K562 (cell line): ENCODE measurements around the gene SERBP1.

ENCODE experiments used
- CEBPB ChIP-seq: fragments of 450-650 bp; IDR thresholded peaks from 2 replicates; pipeline ENCODE4 v1.6.1; 2016; ENCODE audit warnings: missing genetic modification characterization, missing compliant biosample characterization
- CTCF ChIP-seq, 3 experiments: IDR thresholded peaks in 2 of 3; conservative IDR thresholded peaks in 1 of 3; 2 replicates each; pipeline ENCODE4 v1.5.1; 2011 to 2012; ENCODE audit warnings: low read length in 3 of 3, mild to moderate bottlenecking in 3 of 3, control low read depth in 2 of 3, improper control_type of control experiment in 1 of 3, inconsistent platforms in 1 of 3, low read depth in 1 of 3, mixed read lengths in 1 of 3, moderate library complexity in 1 of 3; ENCODE audit not compliant: insufficient read depth in 2 of 3
- FOSL1 ChIP-seq: fragments of 200-800 bp; sonication (Bioruptor generic); conservative IDR thresholded peaks from 2 replicates; pipeline ENCODE4 v1.6.1; 2016; ENCODE audit warnings: missing genetic modification characterization, missing compliant biosample characterization
- JUN ChIP-seq, 2 experiments: sonication (generic) in 1 of 2; formaldehyde crosslinking in 1 of 2; IDR thresholded peaks; 2 replicates each; pipeline versions ENCODE4 v1.6.1 to v1.8.0; 2012 to 2022; ENCODE audit warnings: borderline replicate concordance in 2 of 2, mild to moderate bottlenecking in 2 of 2, improper control_type of control experiment in 1 of 2, low read depth in 1 of 2, low read length in 1 of 2, missing genetic modification reagents in 1 of 2
- NONO ChIP-seq, 2 experiments: fragments of 200-400 bp in 1 of 2; fragments of 450-650 bp in 1 of 2; formaldehyde crosslinking in 1 of 2; IDR thresholded peaks; 2 replicates each; pipeline ENCODE4 v1.6.1; 2017; ENCODE audit warnings: low read depth in 2 of 2, mild to moderate bottlenecking in 2 of 2, moderate library complexity in 2 of 2, low read length in 1 of 2
- POLR2AphosphoS5 ChIP-seq: IDR thresholded peaks from 2 replicates; pipeline ENCODE4 v1.6.1; 2011; ENCODE audit warnings: mild to moderate bottlenecking, low read depth, low read length, moderate library complexity; ENCODE audit not compliant: control insufficient read depth, insufficient read depth
- PREB ChIP-seq: sonication (generic); formaldehyde crosslinking; IDR thresholded peaks from 2 replicates; pipeline ENCODE4 v1.8.1; 2023; ENCODE audit warnings: mild to moderate bottlenecking, missing genetic modification reagents
- RAD21 ChIP-seq, 2 experiments: fragments of 250-450 bp in 1 of 2; fragments of 450-650 bp in 1 of 2; sonication (Bioruptor Pico) in 1 of 2; formaldehyde crosslinking in 1 of 2; IDR thresholded peaks in 1 of 2; conservative IDR thresholded peaks in 1 of 2; 2 replicates each; pipeline versions ENCODE4 v1.4.0 to v1.8.0; 2020 to 2022; ENCODE audit warnings: mild to moderate bottlenecking in 2 of 2, moderate library complexity in 1 of 2
- USF2 ChIP-seq: sonication (generic); formaldehyde crosslinking; IDR thresholded peaks from 2 replicates; pipeline ENCODE4 v1.5.0; 2020; ENCODE audit warnings: missing genetic modification reagents

GRCh38 chr1:67476906-67477305 lies 46.7 kb upstream of the SERBP1 start:
- TF ChIP-seq FOSL1 (tag): no peak
- TF ChIP-seq USF2 (CRISPR knock-in tag): no peak
- TF ChIP-seq NONO (IDR thresholded peaks at IDR 0.05; ENCODE audit: low read depth in 2 of 2, low read length in 1 of 2): no peak
- TF ChIP-seq JUN (IDR thresholded peaks at IDR 0.05; ENCODE audit: borderline replicate concordance, low read depth, low read length): no peak
- TF ChIP-seq JUN (CRISPR knock-in tag; IDR thresholded peaks at IDR 0.05; ENCODE audit: borderline replicate concordance): no peak
- no peak for TF ChIP-seq CTCF (IDR thresholded peaks at IDR 0.05 in 2 of 3, conservative IDR thresholded peaks at IDR 0.05 in 1 of 3; ENCODE audit: insufficient read depth in 2 of 3, low read depth in 1 of 3, low read length in 3 of 3)
- no peak for TF ChIP-seq POLR2AphosphoS5
- TF ChIP-seq RAD21 (CRISPR knock-in tag; conservative IDR thresholded peaks at IDR 0.05 in 1 of 2, IDR thresholded peaks at IDR 0.05 in 1 of 2): no peak
- TF ChIP-seq PREB: no peak
- no peak for TF ChIP-seq CEBPB (tag)
